Epithelial cell of esophagus (primary cell): Measurements from ENCODE around the gene RPL13.

Experiments used
- DNase-seq: peaks from one replicate; pipeline ENCODE4 v3.0.0; 2010; ENCODE audit warnings: low read depth
- H3K4me3 ChIP-seq: 2 replicates; pipeline ENCODE4 v1.5.1; 2011; ENCODE audit warnings: mild to moderate bottlenecking, low read length, control low read depth
- TF ChIP-seq, protein P1 (sequence below): IDR thresholded peaks from 2 replicates; pipeline ENCODE4 v1.5.1; 2011; ENCODE audit warnings: low read depth, mild to moderate bottlenecking, low read length, control low read depth, inconsistent platforms; ENCODE audit not compliant: insufficient read depth; ENCODE audit errors: missing control alignments

The RPL13 gene

DNA sequence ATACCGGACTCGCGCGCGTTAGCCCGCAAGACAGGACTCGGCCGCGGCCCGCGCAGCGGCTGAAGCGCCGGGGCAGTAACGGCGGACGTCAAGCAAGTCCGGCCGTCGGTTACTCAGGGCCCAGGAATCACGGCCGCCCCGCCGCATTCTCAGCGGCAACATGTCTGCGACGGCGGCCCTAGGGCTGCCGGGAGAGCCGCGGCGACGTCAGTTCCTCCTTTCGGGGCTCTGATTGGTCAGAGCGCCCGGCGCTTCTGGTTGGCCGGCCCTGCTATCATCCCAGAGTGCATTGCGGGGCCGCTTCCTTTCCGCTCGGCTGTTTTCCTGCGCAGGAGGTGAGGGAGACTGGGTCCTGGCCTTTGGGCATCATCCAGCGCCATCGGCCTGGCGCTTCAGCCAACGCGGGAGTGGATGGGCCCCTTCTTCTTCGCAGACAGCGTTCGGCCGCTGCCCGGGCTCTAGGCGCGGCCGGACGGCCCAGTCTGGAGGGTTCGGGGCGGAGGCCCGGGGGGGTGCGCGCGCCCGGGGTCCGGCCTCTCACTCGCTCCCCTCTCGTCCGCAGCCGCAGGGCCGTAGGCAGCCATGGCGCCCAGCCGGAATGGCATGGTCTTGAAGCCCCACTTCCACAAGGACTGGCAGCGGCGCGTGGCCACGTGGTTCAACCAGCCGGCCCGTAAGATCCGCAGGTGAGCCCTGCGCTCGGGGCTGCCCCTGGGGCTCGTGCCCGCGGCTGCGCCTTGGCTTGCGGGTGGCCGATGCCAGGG lies at the start of gene RPL13:
RPL13 (plus strand) TSS at position 305 of the 764 bp plus-strand sequence; CDS start at position 583, 278 bp downstream.
- TF ChIP-seq, protein P1, sequence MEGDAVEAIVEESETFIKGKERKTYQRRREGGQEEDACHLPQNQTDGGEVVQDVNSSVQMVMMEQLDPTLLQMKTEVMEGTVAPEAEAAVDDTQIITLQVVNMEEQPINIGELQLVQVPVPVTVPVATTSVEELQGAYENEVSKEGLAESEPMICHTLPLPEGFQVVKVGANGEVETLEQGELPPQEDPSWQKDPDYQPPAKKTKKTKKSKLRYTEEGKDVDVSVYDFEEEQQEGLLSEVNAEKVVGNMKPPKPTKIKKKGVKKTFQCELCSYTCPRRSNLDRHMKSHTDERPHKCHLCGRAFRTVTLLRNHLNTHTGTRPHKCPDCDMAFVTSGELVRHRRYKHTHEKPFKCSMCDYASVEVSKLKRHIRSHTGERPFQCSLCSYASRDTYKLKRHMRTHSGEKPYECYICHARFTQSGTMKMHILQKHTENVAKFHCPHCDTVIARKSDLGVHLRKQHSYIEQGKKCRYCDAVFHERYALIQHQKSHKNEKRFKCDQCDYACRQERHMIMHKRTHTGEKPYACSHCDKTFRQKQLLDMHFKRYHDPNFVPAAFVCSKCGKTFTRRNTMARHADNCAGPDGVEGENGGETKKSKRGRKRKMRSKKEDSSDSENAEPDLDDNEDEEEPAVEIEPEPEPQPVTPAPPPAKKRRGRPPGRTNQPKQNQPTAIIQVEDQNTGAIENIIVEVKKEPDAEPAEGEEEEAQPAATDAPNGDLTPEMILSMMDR: no peak
- H3K4me3 ChIP-seq: peak within 1 kb of the TSS; percentile 84
- peak; percentile 97 for DNase-seq

DNA sequence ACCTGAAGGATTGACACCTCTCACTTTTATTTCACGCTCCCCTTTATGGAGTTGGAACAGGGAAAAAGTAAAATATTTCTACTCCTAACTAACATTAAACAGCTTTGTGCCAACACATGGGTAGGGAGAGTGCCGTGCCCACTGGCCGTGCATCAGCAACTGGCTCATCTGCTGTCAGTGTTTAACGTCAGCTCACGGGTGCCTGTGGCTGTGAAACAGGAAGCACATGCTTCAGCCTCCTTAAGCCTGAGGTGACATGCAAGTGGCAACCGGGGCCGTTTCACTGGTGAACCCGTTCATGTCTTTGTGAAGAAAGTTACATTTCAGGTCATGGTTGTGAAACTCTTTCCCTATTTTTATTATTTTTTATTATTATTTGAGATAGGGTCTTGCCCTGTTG lies 49.1 kb upstream of the RPL13 start:
- H3K4me3 ChIP-seq: no peak overlapping the region
- DNase-seq: no peak
- TF ChIP-seq, protein P1: no peak

DNA sequence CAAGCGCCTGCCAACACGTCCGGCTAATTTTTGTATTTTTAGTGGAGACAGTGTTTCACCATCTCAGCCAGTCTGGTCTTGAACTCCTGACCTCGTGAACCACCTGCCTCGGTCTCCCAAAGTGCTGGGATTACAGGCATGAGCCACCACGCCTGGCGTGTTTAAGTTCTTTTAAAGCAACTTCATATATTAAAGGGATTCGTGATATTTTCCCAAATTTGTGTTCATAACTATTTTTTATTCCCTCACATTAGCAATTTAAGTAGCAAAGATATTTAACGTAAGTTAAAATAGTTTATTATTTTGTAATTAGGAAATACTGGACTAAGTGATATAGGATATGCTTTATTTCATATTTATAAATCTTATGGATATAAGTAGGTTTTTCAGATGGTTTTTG lies 48.0 kb upstream of the RPL13 start:
- no peak for DNase-seq
- no peak overlapping the region for H3K4me3 ChIP-seq
- TF ChIP-seq, protein P1: no peak

DNA sequence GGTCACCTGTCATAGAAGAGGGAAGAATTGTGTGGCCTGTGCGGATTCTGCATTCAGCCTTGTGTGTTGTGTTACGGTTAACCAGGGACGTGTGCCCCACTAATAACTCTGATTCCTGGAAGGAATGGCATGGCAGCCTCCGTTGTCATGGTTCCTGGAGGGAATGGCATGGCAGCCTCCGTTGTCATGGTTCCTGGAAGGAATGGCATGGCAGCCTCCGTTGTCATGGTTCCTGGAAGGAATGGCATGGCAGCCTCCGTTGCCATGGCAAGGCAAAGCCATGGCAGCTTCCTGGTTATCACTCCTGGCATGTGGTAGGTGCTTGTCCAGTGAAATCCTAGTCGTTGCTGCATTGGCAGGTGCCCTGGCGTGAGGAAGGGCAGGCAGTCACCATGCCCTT lies 43.4 kb upstream of the RPL13 start:
- TF ChIP-seq, protein P1: no peak
- no peak for DNase-seq
- no peak overlapping the region for H3K4me3 ChIP-seq

DNA sequence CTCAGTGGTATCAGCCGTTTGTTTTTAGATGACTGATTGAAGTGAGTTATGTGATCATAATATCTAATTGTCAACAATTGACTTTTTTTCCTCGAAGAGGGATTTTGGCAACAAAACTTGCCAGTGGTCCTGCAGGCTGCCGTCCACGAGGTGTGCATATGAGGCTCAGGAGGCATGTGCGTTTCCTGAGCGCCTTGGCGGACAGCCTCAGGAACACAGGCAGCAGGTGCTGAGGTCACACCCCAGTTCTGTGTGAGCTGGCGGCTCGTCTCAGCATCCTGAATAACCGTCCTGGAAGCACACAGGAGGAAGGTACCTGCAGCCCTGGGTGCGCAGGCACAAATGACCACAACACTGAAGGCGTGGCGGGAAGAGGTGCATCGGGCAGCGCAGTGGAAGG lies 40.6 kb upstream of the RPL13 start:
- no peak for DNase-seq
- no peak overlapping the region for H3K4me3 ChIP-seq
- TF ChIP-seq, protein P1: no peak

DNA sequence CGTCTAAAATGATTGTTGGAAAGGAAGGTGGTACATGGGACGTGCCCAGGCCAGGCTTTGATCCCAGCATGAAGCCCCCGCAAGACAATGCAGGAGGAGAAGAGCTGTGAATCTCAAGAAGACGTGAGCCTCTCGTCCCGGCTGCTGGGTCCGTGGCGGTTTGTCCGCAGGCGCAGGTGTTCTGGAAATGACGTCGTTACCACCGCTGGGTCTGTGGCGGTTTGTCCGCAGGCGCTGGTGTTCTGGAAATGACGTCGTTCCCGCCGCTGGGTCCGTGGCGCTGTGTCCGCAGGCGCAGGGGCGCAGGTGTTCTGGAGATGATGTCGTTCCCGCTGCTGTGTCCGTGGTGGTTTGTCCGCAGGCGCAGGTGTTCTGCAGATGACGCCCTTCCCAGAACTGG lies 38.2 kb upstream of the RPL13 start:
- no peak for DNase-seq
- TF ChIP-seq, protein P1: no peak
- no peak overlapping the region for H3K4me3 ChIP-seq
